NK-92 (cell line): Measurements from ENCODE around the gene EID1.
"Not testable (repeated sequence)": the region's sequence is repeated elsewhere in the genome, so short reads cannot be mapped to it uniquely, and the experiment has no call there.

ENCODE experiments used
- DNase-seq: peaks from one replicate; lab custom pipeline; 2025; ENCODE audit not compliant: unreplicated experiment; lab: John Stamatoyannopoulos, UW

EID1 gene, protein sequence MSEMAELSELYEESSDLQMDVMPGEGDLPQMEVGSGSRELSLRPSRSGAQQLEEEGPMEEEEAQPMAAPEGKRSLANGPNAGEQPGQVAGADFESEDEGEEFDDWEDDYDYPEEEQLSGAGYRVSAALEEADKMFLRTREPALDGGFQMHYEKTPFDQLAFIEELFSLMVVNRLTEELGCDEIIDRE

DNA sequence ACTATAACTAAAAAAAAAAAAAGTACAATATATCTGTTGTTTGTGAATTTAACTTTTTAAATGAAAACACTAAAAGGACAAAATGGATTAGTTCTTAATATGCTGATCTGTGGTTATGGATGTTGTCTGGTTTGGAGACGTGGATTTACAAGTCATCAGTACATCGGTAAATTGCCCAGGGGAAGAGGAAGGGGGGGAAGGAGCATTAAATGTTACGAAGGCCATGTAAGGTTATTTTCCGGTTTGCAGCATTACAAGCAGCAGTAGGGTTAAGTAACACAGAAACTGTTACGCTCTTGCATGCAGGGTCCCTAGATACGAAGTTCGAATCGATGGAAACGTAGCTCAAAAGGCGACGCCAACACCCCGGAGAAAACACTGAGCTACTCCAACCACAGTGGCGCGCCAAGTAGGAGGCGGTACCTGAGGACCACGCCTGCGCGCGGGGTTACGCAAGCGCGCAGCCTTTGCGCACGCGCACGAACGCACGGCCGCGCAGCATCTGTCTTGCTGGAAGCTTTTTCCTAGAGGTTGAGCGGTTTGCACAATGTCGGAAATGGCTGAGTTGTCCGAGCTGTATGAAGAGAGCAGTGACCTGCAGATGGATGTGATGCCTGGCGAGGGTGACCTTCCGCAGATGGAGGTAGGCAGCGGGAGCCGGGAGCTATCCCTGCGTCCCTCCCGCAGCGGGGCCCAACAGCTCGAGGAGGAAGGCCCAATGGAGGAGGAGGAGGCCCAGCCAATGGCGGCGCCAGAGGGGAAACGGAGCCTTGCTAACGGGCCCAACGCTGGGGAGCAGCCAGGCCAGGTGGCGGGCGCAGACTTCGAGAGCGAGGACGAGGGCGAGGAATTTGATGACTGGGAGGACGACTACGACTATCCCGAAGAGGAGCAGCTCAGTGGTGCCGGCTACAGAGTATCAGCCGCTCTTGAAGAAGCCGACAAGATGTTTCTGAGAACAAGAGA is at the start of gene EID1:
Gene EID1, plus strand, starts transcription at position 505 of the 966 bp plus-strand sequence. Its CDS starts 43 bp downstream, at position 548.
- peak; percentile 55 for DNase-seq

DNA sequence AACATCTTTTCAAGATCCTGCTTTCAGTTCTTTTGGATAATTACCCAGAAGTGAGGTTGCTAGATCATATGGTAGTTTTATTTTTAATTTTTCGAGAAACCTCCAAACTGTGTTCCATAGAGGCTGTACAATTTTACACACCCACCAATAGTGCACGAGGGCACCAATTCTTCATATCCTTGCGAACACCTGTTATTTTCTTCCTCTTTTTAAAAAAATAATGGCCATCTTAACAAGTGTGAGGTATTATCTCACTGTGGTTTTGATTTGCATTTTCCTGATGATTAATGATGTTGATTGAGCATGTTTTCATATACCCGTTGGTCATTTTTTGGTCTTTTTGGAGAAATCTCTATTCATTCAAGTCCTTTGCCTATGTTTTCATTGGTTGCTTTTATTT is 49.5 kb upstream of the EID1 start:
- no peak for DNase-seq

DNA sequence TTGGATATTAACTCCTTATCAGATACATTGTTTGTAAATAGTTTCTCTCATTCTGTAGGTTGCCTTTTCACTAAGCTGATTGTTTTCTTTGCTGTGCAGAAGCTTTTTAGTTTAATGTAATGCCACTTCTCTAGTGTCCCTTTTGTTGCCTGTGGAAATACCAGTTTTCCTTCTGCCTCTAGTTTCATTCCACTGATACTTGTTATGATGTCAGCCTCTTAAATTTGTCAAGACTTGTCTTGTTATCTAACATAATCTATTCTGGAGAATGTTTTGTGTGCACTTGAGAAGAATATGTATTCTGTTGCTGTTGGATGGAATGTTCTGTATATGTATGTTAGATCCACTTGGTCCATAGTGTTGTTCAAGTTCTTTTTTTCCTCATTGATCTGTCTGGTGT is 49.0 kb upstream of the EID1 start:
- no peak for DNase-seq

DNA sequence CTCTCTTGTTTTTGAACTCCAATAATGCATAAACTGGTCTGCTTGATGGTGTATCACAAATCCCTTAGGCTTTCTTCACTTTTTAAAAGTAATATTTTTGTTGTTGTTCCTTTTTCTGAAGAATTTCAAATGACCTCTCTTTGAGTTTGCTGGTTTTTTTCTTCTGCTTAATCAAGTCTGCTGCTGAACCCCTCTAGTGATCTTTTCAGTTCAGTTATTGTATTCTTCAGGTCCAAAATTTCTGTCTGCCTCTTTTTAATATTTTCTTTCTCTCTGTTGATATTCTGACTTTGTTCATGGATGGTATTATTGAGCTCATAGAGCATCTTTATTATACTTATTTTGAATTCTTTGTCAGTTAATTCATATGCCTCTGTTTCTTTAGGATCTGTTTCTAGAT is 45.3 kb upstream of the EID1 start:
- DNase-seq, result no peak

DNA sequence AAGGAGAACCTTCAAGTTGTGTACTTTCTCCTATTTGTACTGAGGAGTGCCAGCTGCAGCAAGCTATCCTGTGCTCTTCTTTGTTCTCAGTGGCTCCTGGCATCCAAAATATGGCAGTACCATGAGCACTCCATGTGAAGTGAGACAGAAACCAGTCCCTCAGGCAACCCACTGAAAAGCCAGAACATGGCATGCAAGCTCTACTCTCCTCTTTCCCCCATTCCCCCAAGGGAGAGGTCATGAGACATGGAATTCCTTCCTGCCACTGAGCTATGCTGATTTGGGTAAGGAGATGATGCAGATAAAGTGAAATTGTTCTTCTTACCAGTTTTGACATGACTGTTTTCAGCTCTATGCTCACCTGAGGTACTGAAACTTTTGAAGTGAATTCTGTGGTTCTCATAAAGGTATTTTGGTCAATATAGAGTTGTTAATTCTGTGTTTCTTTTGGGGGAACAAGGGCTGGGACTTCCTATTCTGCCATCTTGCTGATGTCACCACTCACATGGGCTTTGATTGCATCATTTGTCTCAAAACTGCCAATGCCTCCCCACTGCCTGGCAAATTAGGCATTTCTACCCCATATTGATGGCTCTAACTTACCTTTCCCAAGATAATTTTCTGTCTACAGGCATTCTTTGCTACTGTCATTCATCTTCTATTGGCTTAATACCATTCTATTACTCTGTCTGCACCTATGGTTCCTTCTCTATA is 44.3 kb upstream of the EID1 start:
- no peak for DNase-seq

DNA sequence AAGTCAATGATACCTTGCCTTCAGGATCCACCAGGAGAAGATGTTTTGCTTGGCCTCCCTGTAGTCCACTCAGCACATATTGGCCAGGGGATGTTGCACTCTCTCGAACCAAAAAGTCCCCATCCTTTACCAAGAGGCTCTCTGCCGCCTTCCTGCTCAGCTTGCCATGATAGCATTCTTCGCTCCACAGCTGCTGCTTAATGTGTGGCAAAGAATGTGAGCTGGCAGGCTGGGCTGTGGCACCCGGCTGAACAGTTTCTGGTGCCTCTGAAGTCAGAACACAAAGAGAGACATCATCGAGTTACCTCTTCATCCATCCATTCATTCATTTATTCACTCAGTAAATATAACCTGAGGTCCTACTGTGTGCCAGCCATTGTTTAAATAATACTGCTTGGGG is 43.2 kb upstream of the EID1 start:
- no peak for DNase-seq

DNA sequence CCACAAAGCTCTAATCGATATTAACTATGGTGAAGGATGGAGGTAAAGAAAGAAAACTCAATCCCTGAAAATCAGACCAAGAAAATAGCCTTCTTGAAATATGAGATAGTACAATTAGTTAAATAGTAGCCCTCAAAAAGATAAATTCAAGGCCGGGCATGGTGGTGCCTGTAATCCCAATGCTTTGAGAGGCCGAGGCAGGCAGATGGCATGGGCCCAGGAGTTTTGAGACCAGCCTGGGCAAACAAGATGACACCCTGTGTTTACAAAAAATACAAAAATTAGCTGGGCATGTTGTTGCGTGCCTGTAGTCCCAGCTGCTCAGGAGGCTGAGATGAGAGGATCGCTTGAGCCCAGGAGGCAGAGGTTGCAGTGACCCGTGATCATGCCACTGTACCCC is 35.4 kb upstream of the EID1 start:
- DNase-seq, result no peak

DNA sequence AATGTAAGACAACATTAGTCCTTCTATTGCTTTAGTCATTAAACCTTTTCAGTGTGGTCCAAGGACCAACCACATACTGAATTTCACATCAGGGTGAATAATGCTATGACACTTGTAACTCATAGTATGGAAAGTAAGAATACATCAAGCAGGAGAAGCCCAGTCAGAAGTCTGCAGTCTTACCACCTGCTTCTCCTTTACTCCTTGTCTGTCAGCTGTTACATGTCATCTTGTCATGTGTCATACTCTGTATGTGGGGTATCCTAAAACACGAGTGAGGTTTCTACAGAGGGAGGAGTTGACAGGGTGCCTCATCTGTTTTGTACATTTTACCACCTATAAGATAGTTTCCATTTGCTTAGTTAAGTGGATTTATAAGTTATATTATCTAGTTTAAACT is 32.8 kb upstream of the EID1 start:
- no peak for DNase-seq

DNA sequence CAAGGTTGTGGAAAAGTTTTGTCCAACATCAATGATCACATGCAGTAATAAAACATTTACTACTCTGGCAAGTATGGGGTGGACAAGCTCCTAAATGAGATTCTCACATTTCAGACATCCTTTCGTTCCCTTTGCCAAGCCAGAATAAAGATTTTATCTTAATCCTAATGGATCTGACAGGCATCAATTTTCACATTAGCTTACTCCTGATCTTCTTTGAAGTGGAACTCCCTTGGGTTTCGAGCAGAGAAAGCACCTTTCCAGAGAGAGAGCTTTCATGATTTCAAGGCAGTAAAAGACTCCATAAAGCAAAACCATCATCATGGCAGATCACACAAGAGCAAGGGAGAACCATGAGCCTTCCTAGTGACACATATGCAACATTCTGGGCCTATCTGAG is 27.3 kb upstream of the EID1 start:
- DNase-seq, result no peak

DNA sequence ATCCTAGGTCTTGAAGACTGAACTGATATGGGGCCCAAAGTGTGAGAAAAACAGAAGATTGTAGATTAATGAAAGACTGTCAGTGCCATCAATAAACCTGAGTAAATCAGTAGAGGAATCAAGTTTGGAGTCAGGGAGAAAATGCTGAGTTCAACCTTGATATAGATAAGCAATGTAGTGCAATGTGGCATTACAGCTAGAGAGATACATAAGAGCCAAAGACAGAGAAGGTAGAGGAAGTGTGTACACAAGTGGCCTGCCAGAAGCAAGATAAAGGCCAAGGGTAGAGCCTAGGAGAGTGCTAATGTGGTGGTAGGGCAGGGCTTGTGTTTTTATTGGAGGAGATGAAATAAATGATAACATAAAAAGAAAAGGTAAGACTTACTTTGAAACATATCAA is 26.0 kb upstream of the EID1 start:
- DNase-seq, result no peak

DNA sequence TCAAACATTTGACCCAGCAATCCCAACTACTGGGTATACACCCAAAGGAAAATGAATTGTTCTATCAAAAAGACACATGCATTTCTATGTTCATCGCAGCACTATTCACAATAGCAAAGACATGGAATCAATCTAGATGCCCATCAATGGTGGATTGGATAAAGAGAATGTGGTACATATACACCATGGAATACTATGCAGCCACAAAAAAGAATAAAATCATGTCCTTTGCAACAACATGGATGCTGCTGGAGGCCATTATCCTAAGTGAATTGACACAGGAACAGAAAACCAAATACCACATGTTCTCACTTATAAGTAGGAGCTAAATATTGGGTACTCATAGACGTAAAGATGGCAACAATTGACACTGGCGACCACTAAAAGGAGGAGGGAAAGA is 23.5 kb upstream of the EID1 start:
- not testable (repeated sequence) for DNase-seq

DNA sequence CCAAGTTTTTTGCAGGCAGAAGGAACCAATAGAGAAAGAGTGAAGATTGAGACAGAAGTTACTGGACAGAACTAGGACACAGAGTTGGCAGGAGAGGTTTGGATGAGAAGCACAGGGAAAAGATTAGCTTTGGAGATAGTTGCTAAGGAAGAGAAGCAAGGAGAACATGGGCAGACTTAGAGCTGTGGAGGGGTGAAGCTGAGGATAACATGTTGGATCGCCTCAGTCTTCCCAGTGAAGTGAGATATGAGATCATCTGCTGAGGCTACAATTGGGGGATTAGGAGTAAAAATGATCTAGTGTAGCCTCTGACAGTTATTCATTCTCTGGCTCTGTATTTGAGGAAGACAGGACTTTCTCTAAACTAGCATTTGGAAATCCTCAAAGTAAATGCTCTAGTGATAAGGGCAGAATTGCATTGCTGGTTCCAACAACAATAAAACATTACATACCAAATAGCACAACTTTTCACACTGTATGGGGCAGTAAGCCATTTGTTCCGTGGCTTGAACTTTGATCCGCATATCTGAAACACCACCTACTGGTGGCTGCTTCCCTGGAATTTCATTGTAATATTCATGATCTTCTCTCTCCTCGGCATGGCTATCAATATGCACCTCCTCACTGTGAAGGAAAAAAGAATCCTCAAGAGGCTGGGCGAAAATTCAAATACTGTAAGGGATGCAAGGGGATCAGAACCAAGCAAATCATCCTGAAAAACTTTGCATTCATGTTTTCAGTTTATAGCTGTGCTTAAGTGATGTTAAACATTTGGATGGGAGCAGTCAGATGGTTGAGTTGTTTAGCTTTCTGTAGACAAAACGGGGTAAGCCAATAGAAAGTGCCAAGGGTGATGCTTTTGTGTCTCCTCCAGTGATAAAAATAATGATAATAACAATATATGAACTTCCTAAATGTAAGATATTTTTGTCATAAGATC is 22.2 kb upstream of the EID1 start:
- no peak for DNase-seq

DNA sequence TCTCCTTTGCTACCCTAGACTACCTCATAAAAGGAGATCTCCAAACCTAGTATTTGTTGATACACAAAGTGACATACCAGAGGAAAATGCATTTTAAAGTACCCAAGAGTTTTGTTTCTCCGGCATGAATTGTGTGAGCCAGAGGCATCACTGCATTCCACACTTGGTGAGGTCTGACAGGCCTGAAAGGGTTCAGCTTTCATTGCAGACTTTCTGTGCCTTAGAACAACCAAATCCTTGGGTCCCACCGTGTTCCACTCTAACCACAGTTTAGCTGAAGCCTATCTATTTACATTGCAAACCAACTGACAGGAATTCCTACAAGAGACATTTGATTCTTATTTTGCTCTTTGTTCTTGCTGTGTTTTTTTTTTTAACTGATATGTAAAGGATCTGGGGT is 21.0 kb upstream of the EID1 start:
- no peak for DNase-seq

DNA sequence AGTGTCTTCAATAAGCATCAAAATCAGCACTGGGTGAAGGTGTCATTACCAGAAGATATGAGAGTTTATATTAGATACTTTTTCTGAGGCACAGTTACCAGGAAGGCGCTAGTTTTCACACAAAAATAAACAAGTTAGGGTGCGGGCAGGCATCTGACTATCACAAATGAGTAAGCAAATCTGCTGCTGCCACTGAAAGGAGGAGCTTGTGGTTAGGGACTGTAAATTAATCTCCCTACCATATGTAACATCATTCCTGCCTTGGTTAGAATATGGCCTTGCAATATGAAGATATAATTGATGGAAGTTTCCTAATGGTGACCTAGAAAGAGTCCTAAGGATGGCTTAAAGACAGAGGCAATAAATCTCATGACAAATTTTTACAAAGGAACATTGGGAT is 19.5 kb upstream of the EID1 start:
- no peak for DNase-seq

DNA sequence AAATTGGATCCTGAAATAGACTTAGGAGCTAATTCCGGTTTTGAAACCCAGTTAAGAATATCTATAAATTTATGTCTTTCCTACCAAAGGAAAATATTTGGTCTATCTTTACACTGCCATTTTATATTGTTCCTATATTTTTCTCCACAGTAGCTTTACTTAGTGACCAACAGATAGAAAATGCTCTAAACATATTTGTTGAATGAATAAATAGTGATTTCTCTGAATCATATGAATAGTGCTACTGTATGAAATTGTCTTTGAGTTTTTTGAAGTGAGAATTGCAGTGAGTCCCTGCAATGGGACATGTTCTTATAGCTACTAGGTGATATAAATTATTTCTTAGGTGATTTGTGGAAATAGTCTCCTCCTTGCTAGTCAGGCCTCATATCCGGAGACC is 18.5 kb upstream of the EID1 start:
- DNase-seq, result no peak

DNA sequence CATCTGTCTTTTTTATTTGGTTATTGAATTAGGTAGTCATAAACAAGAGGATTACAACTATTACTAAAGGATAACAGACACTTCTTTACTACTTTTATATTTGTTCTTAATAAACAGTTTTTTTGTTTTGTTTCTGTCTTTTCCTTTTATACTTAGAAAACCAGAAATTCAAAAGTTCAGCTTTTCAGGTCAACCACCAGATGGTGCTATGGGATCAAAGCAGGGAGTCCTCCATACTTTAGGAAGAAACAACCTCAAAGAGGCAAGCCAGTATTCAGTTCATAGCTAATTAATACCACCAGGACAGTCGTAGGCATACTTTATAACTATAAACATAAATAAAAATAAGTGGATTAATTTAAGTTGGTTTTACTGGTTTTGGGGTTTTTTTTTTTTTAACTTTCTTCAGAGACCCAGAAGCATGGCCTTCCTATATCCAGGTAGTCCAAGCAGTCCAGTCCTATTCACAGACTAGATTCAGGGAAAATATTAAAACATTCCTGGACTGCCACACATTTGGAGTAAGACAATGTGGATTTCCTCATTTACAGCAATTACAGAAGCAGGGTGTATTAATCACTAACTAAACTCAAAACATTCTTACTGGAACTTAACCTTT is 16.0 kb upstream of the EID1 start:
- DNase-seq, result no peak

DNA sequence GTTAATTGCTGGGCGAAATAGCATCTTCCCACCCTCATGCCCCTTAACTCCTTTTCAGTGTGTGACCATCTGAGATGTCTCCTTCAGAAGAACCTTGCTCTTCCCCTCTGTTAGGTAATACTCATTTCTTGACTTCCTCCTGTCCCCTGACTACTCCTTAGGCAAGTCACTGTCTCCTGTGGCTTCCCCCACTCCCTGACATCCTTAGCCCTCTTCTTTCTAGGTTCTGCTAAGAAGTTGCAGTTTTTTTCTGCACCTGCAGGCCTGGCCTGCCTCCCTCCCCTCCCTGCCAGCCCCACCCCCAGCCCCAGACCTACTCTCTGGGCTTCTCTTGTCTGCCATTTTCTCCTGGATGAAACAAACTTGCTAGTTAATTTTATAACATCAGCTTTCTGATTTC is 15.2 kb upstream of the EID1 start:
- DNase-seq, result no peak

DNA sequence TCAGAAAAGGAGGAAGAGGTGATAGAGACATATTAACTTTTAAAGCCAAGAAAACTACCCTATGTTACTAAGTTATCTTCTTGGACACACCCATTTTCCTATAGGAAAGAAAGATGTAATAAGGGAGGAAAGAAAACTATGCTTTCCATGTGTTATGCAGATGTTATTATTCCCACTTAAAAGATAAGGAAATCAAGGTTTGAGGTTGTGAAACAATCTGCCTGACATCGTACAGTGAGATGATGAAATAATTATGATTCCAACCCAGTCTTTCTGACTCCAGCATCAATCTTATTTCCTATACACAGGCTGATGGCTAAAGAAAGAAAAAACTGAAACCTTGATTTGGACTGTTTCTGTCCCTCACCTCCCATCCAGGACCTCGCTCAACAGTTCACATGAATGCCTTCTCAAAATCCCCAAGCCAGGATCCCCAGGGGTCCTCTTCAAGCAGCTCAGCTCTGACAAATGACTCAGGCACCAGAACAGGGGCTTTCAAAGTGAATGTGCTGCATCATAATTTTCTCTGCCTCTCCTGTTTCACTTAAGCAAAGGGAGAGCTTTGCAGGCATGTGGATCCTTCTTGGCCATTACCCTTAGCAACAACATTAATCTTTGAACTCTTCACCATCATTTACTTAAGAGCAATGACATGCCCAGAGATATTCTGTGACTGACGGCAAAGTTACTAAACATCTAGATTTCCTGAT is 12.4 kb upstream of the EID1 start:
- DNase-seq, result no peak

DNA sequence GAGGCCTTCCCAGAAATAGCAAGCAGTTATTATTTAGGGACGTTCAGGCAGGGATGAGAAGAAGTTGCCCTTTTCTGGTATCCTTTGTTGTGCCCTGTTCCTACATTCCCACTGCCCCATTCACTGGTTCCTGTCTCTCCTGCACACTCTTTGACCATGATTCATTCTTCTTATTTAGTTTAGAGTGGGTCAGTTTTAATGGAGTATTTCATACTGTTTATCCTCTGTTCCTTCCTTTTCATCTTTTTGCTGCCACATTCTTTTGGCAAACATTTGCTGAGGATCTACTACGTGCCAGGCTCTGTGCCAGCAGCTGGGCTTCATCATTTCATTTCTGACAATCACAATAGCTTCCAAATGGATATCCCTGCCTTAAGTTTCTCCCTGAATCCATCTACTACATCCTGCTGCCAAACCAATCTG is 11.8 kb upstream of the EID1 start:
- DNase-seq, result no peak

DNA sequence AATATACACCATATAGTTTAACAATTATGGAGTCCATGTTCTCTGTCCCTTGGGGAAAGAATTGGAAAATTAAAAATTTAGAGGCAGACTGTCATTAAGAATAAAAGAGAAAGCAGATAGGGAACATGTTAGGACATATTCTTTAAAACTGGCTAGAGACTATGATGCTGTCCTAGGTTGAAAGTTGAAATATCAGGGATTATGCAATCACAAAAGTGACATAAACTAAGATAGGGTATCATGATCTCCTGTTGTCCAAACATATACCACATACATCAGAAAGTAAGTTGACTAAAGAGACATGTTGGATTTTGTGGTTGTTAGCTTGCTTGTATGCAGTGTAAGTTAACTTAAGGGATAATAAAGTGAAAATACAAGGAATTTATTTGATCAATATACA is 9.9 kb upstream of the EID1 start:
- DNase-seq, result no peak
